OCI-LY7 (cell line): ENCODE results near the gene TXNDC17. TPM values are rescaled to one million over a fixed set of nuclear protein-coding genes. Genes with fewer than 3 reads are reported as not detected.

Experiments used
- BruUV-seq: library from RNA; stranded (reverse); fragments of 400-500 nt; replicated peaks from 2 replicates; lab custom pipeline; 2021; lab: Mats Ljungman, UMichigan
- CTCF ChIA-PET: fragments of 300-600 bp; sonication (Branson Sonifier 250); formaldehyde crosslinking; loops from one replicate; lab custom pipeline; 2022; ENCODE audit warnings: antibody characterized with exemption; ENCODE audit not compliant: unreplicated experiment; lab: Charles Lee
- POLR2A ChIA-PET: fragments of 300-600 bp; sonication (Branson Sonifier 250); formaldehyde crosslinking; loops from one replicate; lab custom pipeline; 2022; ENCODE audit warnings: antibody characterized with exemption; lab: Charles Lee
- DNase-seq: peaks from one replicate; pipeline ENCODE4 v3.0.0-alpha.2; 2015; ENCODE audit warnings: low spot score
- H2AFZ ChIP-seq: fragments of 200-600 bp; sonication (generic), shearing (Covaris generic); 2 replicates; pipeline ENCODE4 v1.6.1; 2014; ENCODE audit warnings: mild to moderate bottlenecking, antibody characterized with exemption, low read length, moderate library complexity
- H3K27ac ChIP-seq: fragments of 200-600 bp; sonication (generic); 2 replicates; pipeline ENCODE4 v1.5.1; 2014; ENCODE audit warnings: mixed run types, low read depth, mild to moderate bottlenecking, moderate library complexity, low read length, inconsistent platforms; ENCODE audit not compliant: poor library complexity, severe bottlenecking
- H3K36me3 ChIP-seq: fragments of 200-600 bp; sonication (generic); 2 replicates; pipeline ENCODE4 v1.6.1; 2014; ENCODE audit warnings: mild to moderate bottlenecking, antibody characterized with exemption, low read length, moderate library complexity, mixed read lengths; ENCODE audit not compliant: insufficient read depth
- H3K4me1 ChIP-seq: fragments of 200-600 bp; sonication (generic); 2 replicates; pipeline ENCODE4 v1.5.1; 2014; ENCODE audit warnings: mild to moderate bottlenecking, low read length; ENCODE audit not compliant: insufficient read depth, poor library complexity, severe bottlenecking
- H3K4me2 ChIP-seq: fragments of 200-600 bp; sonication (generic); 2 replicates; pipeline ENCODE4 v1.6.1; 2014; ENCODE audit warnings: mild to moderate bottlenecking, low read length
- H3K4me3 ChIP-seq: fragments of 200-600 bp; sonication (generic); 2 replicates; pipeline ENCODE4 v1.5.1; 2014; ENCODE audit warnings: mild to moderate bottlenecking, low read depth, low read length; ENCODE audit not compliant: poor library complexity, severe bottlenecking
- H3K79me2 ChIP-seq: fragments of 200-600 bp; sonication (generic); 2 replicates; pipeline ENCODE4 v1.6.1; 2016; ENCODE audit warnings: low read depth, mild to moderate bottlenecking, low read length, moderate library complexity, mixed read lengths; ENCODE audit not compliant: insufficient read depth
- H3K9me2 ChIP-seq: fragments of 200-600 bp; sonication (generic); 2 replicates; pipeline ENCODE4 v1.6.1; 2016; ENCODE audit warnings: mild to moderate bottlenecking, low read length, mixed read lengths; ENCODE audit not compliant: insufficient read depth
- H3K9me3 ChIP-seq: fragments of 200-600 bp; sonication (generic); 2 replicates; pipeline ENCODE4 v1.6.1; 2014; ENCODE audit warnings: mild to moderate bottlenecking, mixed run types, low read length, mixed read lengths
- H4K20me1 ChIP-seq: fragments of 200-600 bp; sonication (generic); 2 replicates; pipeline ENCODE4 v1.6.1; 2014; ENCODE audit warnings: mild to moderate bottlenecking, antibody characterized with exemption, low read length, moderate library complexity, mixed read lengths; ENCODE audit not compliant: insufficient read depth
- EZH2phosphoT487 ChIP-seq: fragments of 200-600 bp; sonication (generic); IDR thresholded peaks from 2 replicates; pipeline ENCODE4 v1.6.1; 2018; ENCODE audit warnings: low read depth, borderline replicate concordance, mild to moderate bottlenecking, mixed run types, antibody characterized with exemption, low read length, moderate library complexity, mixed read lengths
- intact Hi-C: fragments of 100-400 bp; cut with micrococcal nuclease; formaldehyde crosslinking; loops from one replicate; pipeline ENCODE4 v1.10.0; 2022; ENCODE audit not compliant: unreplicated experiment
- total RNA-seq, 2 experiments: library from RNA; depleted of rRNA in 1 of 2; stranded (reverse); fragments of >200 nt in 1 of 2; shearing (Covaris generic) in 1 of 2; gene quantifications; 2 replicates each; pipeline ENCODE4 v1.2.3, GENCODE V29; 2014 to 2022
- TF ChIP-seq, protein P1 (sequence below): fragments of 200-600 bp; sonication (generic); conservative IDR thresholded peaks from 2 replicates; pipeline ENCODE4 v1.5.1; 2014; ENCODE audit warnings: mild to moderate bottlenecking, antibody characterized with exemption, low read length, moderate library complexity, mixed read lengths

Gene TXNDC17
- total RNA-seq, 2 experiments from 2014 or later: 63.7 to 81.4 TPM

DNA sequence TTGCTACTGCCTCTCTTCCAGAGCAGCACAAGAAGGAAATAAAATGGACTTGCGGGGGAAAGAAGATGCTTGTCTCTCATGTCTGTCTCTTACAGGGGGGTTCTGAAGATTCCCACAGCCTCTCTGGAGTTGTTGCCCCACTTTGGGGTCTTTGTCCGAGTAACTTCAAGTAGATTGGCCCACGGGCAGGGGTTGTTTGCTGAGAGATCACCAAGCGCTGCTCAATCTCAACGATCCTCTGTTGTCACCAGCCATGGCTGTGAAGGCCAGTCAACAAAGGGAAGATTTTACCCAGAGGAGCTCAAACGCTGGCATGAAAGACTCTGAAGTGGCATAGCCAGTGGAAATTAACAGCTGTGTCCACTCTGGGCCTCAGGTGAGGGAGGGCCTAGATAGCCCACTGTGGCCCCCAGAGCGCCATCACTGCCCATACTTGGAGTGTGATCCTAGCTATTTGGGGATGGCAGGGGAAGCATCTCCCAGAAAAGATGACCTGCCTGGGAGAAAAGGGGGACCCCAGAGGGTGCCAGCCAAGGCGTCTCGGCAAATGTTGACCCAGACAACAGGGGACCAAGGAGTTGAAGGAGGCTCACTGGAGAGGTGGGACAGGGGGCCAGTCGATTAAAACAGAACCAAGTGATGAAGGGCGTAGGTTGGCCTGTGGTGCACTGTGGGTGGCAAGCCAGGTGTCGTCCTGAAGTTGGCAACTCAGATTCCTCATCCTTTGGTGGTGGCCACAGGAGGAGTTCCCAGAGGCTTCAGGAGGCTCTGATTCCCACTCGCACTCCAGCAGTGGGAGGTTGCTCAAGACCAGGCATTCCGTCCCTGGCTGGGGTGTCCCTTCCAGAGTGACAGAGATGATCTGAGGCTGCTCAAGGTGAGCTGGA lies 44.3 kb downstream of the TXNDC17 start:
- Histone ChIP-seq H3K27ac (no peak overlapping the region), H3K79me2 (no peaks in the 10 kb centered on the region), H4K20me1 (no peaks in the 10 kb centered on the region), H3K4me1 (no peaks in the 10 kb centered on the region), H3K4me2 (no peak overlapping the region), H3K9me2 (no peaks in the 10 kb centered on the region), H2AFZ (no peak overlapping the region), H3K4me3 (no peak overlapping the region), H3K36me3 (no peaks in the 10 kb centered on the region), H3K9me3 (no peaks in the 10 kb centered on the region)
- TF ChIP-seq EZH2phosphoT487: no peak
- TF ChIP-seq, protein P1, sequence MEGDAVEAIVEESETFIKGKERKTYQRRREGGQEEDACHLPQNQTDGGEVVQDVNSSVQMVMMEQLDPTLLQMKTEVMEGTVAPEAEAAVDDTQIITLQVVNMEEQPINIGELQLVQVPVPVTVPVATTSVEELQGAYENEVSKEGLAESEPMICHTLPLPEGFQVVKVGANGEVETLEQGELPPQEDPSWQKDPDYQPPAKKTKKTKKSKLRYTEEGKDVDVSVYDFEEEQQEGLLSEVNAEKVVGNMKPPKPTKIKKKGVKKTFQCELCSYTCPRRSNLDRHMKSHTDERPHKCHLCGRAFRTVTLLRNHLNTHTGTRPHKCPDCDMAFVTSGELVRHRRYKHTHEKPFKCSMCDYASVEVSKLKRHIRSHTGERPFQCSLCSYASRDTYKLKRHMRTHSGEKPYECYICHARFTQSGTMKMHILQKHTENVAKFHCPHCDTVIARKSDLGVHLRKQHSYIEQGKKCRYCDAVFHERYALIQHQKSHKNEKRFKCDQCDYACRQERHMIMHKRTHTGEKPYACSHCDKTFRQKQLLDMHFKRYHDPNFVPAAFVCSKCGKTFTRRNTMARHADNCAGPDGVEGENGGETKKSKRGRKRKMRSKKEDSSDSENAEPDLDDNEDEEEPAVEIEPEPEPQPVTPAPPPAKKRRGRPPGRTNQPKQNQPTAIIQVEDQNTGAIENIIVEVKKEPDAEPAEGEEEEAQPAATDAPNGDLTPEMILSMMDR: no peak
- intact Hi-C loops: no loop called here
- no peak for DNase-seq
- no TSS peak for BruUV-seq
- POLR2A ChIA-PET: no interaction called here
- CTCF ChIA-PET: no interaction called here

DNA sequence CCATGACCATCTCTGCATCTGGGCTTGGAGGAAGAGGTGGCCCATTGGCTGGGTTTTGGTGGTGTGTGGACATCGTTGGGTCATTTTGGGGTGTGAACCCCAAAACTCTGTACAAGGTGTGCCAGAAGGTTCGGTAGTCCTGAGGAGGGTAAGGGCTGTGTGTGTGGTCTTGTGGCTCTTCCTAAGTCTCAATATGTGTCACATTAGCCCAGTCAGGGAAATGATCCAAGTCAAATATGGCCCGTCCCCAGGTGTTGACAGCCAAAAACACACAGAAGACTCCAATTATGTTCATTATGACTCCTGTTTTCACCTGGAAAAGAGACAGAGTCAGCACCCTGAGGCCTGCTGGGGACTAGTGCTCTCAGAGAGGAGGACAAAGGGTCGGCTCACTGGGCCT lies 45.2 kb downstream of the TXNDC17 start:
- intact Hi-C loops: no loop called here
- Histone ChIP-seq H3K36me3 (no peaks in the 10 kb centered on the region), H3K4me1 (no peaks in the 10 kb centered on the region), H3K9me3 (no peaks in the 10 kb centered on the region), H3K79me2 (no peaks in the 10 kb centered on the region), H3K27ac (no peak overlapping the region), H2AFZ (no peak overlapping the region), H3K9me2 (no peaks in the 10 kb centered on the region), H3K4me3 (no peak overlapping the region), H4K20me1 (no peaks in the 10 kb centered on the region), H3K4me2 (no peak overlapping the region)
- POLR2A ChIA-PET: no interaction called here
- no peak for DNase-seq
- CTCF ChIA-PET: no interaction called here
- no TSS peak for BruUV-seq
- no peak for TF ChIP-seq EZH2phosphoT487
- TF ChIP-seq, protein P1: no peak

- intact Hi-C loops: no loop called here
- H3K9me2 ChIP-seq: no peaks in the 10 kb centered on the region
- no peaks in the 10 kb centered on the region for H3K36me3 ChIP-seq
- no peak overlapping the region for H3K27ac ChIP-seq
- POLR2A ChIA-PET: no interaction called here
- no peak overlapping the region for H3K4me2 ChIP-seq
- no peak overlapping the region for H3K4me3 ChIP-seq
- no TSS peak for BruUV-seq
- no peaks in the 10 kb centered on the region for H4K20me1 ChIP-seq
- no peak for DNase-seq
- TF ChIP-seq, protein P1: no peak
- no peak for TF ChIP-seq EZH2phosphoT487
- CTCF ChIA-PET: no interaction called here
- no peaks in the 10 kb centered on the region for H3K79me2 ChIP-seq
- H2AFZ ChIP-seq: no peak overlapping the region
- H3K9me3 ChIP-seq: no peaks in the 10 kb centered on the region
- no peaks in the 10 kb centered on the region for H3K4me1 ChIP-seq
Observed at GRCh38 chr17:6688944-6689343, 48.1 kb downstream of the TXNDC17 start.
